ENCODE results near the gene FAM3A.

The FAM3A gene

DNA sequence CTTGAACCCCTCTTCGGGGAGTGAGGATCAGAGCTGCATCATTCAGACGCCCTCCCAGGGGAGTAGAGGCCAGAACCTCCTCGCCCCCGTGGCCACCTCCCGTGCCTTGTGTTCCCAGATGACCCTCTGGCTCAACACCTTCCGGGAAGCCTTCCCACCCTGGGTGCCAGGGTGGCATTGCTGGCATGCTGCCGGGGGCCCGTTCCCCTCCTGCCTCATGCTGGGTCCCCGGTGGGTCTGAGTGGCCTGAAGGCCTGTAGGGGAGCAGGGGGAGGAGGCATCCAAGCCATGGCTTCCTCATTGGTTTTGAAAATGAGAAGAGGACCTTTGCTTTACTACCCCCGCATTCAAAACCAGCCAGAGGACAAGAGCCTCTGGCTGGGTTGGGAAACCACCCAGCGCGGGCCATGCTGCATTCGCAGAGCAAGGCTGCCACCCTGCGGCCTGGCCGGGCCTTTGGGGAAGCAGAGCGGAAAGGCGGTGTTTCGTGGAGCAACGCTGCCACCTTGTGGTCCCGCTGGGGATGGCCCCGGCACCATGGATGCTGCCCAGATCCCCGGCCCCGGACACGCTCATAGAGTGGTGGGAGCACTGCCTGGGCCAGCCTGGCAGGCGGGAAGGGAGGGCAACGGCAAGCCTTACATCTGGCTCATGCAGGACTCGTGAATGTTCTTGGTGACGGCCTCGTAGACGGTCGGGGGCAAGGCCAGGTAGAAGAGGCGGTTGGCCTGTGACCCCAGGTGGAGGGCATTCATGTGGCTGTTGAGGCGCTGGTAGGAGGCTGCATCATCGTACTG, 18.7 kb upstream of the FAM3A start:
- DNase-seq = peak; percentile 92

DNA sequence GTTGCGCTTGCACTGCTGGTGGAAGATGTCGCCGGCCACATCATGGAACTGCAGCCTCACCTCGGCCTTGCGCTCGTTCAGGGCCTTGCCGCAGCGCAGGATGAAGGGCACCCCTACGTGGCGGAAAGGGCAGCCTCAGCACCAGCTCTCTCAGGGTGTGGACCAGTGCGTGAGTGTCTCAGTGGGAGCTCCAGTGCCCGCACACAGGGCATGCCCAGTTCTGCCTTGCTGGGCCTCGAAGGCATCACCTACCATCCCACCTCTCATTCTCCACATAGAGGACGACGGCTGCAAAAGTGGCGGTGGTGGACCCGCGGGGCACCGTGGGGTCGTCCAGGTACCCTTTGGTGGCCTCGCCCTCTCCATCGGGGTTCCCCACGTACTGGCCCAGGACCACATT, 16.7 kb upstream of the FAM3A start:
- DNase-seq = no peak

DNA sequence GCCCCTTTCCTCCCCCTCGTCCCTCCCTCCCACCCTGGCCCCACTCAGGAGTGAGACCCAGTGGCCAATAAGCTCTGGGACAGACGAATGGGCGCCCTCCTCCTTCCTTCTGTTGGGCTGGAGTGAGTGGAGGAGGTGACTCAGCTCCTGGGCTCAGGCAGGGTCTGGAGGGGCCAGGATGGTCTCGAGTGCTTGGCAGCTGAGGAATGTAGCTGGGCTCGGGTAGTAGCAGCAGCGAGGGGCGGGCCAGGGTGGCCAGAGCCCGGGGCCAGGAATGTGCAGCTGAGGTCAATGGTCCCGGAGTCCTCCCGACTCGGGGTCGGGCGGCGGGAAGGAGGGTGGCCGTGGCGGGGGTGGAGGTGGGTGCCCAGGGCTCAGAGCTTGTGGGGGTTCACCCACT, 15.6 kb upstream of the FAM3A start:
- no peak for DNase-seq

DNA sequence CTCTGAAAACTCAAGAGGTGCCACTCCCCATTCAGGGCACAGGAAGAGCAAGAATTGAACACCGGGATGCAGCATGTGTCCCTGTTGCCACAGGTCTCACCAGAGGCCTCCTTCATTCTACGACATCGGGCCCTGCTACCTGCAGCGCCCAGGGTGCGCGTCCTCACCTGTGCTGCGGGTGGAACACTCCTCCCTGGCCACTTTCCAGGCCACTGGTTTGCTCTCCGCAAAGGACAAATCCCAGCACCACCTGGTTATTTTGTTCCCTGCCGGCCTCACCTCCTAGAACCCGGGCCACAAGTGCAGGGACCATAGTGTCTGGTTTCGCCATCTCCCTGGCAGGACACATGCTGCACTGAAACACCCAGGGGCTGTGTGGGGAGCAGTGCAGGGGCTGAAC, 14.3 kb upstream of the FAM3A start:
- DNase-seq = no peak

DNA sequence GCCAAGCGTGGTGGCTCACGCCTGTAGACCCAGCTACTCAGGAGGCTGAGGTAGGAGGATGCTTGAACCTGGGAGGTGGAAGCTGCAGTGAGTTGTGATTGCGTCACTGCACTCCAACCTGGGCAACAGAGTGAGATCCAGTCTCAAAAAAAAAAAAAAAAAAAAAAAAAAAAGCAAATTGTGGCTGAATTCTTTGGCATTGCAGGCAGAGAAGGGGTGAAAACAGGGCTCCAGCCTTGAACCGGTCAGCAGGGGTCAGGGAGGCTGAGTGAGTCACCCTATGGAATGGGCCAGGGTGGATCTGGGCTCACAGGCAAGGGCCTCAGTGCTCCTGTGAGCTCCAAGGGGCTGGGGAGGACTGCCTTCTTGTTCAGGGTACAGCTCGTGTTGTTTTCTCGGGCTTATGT, 13.2 kb upstream of the FAM3A start:
- no peak for DNase-seq

DNA sequence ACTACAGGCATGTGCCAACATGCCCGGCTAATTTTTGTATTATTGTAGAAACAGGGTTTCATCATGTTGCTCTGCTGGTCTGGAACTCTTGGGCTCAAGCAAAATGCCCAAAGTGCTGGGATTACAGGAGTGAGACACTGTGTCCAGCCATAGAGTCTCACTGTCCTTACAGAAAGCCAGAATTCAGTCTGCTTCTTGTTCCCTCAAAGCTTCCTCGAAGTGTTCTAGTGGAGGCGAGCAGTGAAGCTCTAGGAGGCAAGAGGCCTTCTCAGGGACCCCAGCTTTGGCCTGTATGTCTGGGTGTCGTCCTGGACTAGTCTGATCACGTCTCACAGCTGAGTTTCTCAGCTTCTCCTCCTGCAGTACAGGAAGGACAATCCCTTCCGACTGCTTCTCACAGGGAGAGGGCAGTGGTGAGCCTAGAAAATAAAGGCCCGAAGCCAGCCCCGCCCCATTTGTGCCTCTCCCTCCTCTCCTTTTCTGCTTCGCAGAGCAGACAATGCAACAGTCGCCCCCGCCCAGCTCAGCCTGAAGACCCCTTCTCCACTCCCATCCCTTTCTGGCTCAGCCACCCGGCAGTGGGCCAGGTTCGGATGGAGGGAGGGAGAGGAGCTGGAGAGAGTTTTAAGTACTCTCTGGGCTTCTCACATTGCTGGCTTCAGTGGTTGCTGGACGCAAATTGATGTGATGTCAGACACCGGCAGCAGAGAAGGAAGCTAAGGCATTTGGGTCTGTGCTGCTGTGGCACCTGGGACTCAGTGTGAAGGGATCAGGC, 11.1 kb upstream of the FAM3A start:
- peak; percentile 73 for DNase-seq

DNA sequence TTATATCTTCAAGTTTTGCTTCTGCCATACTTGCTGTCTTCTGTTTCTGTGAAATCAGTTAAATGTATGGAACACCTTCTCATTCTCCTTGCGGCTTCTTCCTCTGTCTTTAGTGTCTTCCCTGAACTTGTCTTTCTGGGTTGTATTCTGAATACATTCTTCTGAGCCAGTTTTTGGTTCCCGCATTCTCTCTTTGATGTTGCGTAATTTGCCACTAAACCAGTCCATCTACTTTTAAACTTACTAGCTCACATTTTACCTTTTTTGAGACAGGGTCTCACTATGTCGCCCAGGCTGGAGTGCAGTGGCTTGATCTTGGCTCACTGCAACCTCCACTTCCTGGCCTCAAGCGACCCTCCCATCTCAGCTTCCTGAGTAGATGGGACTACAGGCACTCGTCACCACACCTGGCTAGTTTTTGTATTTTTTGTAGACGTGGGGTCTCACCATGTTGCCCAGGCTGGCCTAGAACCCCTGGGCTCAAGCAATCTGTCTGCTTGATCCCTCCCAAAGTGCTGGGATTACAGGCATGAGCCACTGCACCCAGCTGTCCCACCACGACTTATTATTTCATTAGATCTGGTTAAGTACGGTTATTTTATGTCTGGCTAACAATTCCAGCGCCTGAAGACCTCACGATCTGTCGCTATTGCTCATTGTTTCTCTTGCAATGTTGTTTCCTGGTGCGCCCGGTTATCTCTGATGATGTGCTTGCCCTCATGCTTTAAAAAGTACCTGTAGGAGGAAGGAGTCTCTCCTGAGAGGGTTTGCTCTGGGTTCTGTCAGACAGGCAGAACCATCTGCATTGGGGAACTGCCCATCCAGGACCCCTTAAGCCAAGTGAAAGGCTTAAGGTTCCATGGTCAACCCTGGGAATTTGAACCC, 9.8 kb upstream of the FAM3A start:
- DNase-seq = no peak

DNA sequence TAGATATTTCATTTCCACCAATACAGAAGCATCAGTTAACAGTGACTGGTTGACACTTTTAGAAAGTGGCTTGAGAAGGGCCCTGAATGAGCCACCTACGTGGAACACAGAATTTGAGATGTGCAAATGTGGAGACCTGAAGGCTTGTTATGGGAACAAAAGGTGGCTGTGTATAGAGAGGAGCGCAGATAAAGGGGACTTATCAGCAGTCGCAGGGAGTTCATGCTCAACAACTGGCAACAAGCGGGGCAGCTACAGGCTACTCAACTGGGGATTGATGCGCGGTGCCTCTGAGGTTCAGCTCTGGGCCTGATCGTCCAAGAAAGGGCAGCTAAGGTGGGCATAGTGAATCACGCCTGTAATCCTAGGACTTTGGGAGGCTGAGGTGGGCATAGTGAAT, 3.4 kb upstream of the FAM3A start:
- no peak for DNase-seq

DNA sequence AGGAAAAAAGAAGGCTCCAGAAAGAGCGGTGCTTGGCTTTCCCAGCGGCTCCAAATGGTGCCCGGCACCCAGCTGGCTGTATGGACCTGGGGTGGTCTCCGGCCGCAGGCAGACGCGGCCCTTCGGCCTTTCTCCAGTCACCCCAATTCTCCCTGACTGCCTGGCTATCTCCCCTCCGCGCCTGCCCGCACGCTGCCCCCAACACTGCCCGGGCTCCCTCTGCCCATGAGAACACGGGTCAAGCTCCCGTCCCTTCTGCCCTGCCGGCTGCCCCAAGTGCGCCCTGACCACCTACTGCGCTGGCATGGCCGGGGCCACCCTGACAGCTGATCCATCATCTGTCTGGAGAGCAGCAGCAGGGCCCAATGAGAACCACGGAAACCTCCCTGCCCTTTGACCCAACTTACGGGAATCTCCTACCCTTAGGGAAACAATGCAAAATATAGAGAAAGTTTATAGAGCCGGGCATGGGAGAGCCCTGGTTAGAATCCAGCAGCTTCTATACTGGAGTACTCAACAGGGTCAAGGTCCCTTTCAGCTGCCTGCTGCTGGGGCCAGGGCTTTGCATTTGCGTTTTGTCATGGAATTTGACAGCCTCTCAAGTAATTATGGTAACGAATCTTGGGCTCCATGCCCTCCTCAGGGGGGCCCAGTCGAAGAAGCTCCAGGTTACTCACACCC, 1.2 kb upstream of the FAM3A start:
- DNase-seq = no peak

DNA sequence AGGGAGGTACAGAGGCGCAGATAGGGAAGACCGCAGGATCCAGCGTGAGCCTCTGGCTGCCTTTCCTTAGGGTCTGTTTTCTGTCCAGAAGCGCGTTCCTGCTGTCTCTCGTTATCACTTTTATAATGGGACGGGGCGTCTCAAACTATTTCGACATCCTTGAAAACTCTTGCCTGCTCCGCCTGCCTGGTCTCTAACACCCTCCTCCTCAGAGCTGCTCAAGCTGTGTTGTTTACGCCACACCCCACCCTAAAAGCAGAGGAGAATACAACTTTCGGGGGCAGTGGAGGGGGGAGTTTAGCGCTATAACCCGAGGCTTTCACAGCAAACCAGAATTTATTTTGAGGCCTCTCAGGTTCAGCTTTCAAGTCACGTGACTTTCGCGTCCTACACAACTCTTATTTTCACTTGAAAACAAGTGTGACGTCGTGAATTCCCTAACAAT, 646 bp upstream of the FAM3A start:
- DNase-seq = no peak

DNA sequence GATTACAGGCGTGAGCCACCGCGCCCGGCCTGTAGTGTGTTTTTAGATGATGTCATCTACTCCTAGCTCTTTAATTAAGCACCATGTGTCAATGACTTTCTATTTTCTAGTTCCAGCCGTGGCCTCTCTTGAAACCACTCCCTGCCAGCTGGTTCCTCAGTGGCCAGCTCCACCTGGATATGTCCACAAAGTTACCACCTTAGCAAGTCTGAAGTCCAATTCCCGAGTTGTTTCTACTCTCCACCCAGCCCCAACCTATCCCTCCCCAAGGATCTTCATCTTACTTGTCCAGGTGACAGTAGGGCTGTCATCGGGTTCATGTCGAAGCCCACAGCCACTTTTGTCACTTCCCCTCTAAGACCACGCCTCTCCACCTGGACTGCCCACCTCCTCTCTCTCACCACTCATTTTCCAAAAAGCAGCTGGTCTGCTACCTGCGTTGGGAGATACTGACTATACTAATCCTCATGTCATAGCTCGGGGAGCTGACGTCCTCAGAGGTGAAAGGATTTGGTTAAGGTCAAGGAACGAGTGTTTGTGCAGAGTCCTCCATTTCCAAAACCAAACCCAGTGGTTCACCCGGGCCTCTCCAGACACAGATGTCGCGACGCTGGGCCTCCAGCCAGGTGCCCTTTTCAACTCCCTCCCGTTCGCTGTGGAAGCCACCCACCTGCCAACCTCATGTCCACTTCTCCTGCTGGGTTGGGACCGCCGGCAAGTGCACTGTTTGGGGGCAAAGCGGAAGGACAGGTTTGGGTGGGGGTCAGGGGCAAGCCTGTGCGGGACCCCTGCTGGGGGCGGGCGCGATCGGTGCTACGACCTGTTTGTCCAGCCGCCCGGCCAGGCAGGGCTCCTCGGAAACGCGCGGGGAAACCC, 704 bp downstream of the FAM3A start:
- DNase-seq = no peak

DNA sequence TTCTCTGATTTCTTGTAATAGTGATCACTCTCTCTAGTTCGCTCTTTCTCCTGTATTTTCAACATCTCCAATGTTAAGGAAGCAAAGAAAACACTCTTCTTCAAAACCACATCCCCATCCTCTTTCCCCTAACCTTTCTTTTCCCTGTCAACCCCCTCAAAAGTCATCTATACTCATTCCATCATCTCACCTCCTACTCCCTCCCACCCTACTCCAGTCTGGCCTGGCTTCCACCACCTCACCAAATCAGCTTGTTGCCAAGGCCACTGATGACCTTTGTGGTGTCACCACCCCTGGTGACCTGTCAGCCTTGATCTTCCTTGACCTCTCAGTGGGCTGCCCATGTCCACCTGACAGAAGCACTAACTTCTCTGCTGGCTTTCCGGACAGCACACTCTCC, 2.3 kb downstream of the FAM3A start:
- DNase-seq = no peak

DNA sequence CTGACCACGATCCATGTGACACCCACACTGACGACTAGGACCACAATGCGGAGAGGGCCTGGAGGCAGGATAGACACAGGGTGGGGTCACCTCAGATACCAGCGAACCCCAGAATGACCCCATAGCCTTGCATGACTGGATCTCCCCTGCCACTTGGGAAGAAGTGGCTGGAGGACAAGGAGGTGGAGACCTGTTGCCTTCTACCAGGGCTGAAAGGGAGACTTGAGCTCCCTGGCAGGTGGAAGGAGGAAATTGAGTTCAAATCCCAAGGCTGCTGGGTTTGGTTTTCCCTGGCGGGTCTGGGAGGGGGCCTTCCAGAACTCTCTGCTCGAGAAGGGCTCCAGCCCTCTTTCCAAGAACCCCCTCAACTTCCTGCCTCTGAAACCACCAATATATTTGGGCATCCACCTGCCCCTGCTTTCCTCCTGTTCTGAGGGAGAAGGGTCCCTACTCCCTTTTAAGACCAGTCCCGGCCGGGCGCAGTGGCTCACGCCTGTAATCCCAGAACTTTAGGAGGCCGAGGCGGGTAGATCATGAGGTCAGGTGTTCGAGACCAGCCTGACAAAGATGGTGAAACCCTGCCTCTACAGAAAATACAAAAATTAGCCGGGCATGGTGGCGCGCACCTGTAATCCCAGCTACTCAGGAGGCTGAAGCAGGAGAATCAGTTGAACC, 3.0 kb downstream of the FAM3A start:
- DNase-seq = no peak

DNA sequence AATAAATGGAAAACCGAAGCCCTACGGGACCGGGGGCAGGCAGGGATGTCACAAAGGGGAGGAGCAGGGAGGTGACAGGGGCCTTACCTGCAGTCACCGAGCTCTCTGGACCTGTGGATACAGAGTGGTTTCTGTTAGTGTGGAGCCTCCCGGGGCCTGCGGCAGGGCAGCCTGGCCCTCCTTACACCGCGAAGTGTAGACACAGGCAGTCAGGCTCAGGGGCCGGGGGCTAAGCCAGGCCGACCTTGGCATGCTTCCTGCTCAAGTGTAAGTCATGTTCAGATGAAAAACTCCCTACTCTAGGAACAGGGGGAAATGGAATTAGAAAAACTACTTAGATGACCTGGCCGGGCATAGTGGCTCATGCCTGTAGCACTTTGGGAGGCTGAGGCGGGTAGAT, 4.3 kb downstream of the FAM3A start:
- no peak for DNase-seq

DNA sequence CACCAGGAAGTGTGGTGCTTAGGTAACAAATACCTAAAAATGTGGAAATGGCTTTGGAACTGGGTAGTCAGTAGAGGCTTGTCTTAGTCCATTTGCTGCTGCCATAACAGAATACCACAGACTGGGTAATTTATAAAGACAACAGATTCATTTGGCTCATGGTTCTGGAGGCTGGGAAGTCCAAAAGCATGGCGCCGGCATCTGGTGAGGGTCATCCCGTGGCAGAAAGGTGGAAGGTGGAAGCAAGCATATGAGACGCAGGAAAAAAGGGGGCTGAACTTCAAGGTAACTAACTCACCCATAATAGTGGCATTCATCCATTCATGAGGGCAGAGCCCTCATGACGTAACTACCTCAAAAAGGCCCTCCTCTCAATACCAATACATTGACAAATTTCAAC, 6.6 kb downstream of the FAM3A start:
- DNase-seq = no peak

DNA sequence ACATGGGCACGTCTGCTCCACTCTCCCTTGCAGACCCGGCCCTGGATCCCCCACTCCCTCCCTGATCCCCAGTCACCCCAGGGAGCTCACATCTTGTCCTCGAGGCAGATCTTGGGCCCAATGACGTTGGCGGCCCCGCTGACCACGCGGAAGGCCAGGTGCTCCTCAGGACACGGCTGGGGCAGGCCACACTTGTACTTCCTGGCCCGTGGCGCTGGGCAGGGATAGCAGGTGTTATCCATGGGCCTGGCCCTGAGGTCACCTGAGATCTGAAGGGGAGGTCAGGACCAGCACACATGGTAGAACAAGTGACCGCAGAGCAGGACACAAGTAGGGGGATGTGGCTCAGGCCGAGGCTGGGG, 7.7 kb downstream of the FAM3A start:
- no peak for DNase-seq

DNA sequence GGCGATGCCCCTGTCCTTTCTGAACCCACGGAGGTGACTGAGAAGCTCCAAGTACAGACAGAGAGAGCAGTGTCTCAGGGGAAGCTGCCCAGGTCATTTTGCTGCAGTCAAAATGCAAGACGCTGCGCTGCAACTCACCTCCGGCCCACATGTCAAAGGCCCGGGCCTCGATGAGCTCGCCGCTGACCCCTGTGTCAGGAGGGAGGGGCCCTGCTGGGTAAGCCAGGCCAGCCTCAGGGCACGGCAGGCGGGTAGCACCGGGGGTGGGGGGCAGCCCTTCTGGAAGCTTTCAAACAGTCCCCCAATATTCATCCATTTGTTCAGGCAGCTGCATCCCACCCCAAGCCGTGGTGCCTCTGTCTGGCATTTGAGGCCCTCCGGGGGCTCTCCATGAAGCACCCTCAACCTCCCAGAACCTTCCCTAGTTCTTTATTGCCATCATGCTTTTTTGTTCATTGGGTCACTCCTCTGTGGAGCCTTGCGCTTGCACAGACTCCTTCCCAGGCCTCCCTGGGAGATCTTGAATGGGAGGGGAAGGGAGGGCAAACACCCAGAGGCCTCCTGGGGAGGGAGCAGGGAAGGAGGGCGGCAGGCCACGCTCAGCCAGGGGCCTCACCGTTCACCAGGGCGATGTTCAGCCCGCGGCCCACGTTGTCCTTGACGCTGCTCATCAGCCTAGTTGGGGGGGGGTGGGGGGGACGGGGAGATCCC, 8.2 kb downstream of the FAM3A start:
- DNase-seq = no peak

DNA sequence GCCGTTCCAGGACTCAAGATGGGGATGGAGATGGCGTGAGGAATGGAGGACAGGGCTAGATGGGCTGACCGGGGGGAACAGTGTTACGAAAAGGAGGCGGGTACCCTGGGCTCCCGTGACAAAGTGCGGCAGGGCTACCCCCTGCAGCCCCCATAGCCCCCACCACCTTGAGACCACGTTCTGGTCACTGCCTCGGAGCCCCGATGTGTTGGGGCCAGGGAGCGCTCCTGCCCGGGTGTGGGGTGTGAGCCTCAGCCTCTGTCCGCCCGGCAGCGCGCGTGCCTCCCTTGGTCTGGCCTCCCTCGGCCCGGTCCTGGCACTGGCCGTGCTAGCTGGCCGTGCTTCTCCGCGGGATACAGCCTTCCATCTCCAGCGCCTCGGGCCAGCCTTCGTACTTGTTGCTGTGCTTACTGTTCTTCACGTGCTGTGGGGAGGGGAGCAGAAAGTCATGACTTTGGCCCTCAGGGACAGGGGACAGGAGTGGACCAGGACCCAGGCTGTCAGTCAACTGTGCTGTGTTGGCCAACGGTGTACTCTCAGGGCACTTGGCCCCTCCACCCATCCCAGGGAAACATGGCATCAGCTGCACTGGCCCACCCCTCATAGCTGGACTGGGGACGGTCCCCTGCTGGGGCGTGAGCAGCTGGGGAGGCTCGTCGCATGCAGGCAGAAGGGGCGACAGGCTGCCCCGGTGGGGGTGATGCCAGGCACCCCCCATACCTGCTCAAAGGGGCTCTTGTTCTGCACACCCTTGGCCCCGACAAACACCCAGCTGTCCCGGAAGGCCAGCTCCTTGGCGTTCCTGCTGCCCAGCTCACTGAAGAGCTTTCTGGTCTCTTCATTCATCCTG, 9.3 kb downstream of the FAM3A start:
- no peak for DNase-seq

DNA sequence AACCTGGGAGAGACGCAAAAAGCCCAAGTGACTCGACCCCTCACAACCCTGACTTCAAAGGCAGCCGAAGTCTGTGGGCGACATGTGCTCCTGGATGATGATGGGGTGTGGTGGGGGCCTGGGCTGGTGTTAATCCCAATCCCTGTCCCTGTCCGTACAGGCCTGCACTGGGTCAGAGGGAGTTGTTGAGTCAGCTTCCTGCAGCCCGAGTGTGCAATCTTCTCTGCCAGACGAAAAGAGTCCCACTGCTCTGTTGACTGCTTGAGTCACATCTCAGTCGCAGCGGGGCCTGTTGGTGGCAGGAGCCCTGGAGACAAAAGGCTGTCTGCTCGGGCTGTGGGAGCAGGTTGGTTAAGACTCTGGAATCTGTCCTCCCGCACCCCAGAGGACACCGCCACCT, 10.3 kb downstream of the FAM3A start:
- no peak for DNase-seq

DNA sequence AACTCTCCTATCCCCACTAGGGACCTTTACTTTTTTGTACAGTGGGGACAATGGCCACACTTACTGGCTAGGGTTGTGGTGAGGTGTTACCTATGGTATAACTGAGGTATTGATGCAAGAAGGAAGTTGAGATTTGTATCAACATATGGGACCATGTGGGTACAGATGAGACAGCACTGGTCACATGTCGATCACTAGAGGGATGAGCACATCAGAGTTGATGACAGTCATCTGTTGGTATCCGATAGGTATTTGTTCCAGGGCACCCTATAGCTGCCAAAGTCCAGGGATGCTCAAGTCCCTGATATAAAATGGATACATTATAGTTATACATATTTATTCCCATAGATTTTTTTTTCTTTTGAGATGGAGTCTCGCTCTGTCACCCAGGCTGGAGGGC, 13.0 kb downstream of the FAM3A start:
- DNase-seq = no peak

Data from activated CD8-positive, alpha-beta memory T cell treated with anti-CD3 and anti-CD28 coated beads, Interleukin-2, amount 50 U/mL, for 48 hours (primary cell).